Measurements from ENCODE around the gene MCOLN3.

GRCh38 chr1:85028151-85028550 is 20.1 kb downstream of the MCOLN3 start:
- TF ChIP-seq EZH2 (IDR thresholded peaks at IDR 0.05) (no peak), CTCF (IDR thresholded peaks at IDR 0.05) (no peak), EZH2phosphoT487 (IDR thresholded peaks at IDR 0.05) (no peak)

Data from neural progenitor cell (in vitro differentiated cells).